HepG2 (cell line): Measurements from ENCODE around the gene PDGFB. TPM values are rescaled to one million over a fixed set of nuclear protein-coding genes. Genes with fewer than 3 reads are reported as not detected.

Experiments used
- ARID4A ChIP-seq: sonication (generic); formaldehyde crosslinking; IDR thresholded peaks from 2 replicates; pipeline ENCODE4 v1.5.0; 2020; ENCODE audit warnings: mild to moderate bottlenecking, missing genetic modification reagents, borderline replicate concordance
- ATRX ChIP-seq: sonication (generic); formaldehyde crosslinking; IDR thresholded peaks from 2 replicates; pipeline ENCODE4 v1.4.0; 2020; ENCODE audit warnings: missing genetic modification reagents, borderline replicate concordance
- FOXP1 ChIP-seq, 2 experiments: fragments of 450-650 bp in 1 of 2; IDR thresholded peaks; 2 replicates each; pipeline ENCODE4 v1.6.1; 2017 to 2018; ENCODE audit warnings: antibody characterized with exemption in 1 of 2
- GABPA ChIP-seq, 2 experiments: IDR thresholded peaks; 2 replicates each; pipeline ENCODE4 v1.6.1; 2011 to 2016; ENCODE audit warnings: low read depth in 2 of 2, low read length in 1 of 2, missing biosample characterization in 1 of 2, missing genetic modification characterization in 1 of 2
- MAF1 ChIP-seq: sonication (generic); formaldehyde crosslinking; IDR thresholded peaks from 2 replicates; pipeline ENCODE4 v1.5.0; 2020; ENCODE audit warnings: missing genetic modification reagents, borderline replicate concordance
- MED13 ChIP-seq: sonication (generic); formaldehyde crosslinking; IDR thresholded peaks from 2 replicates; pipeline ENCODE4 v1.5.0; 2020; ENCODE audit warnings: missing genetic modification reagents
- NFYC ChIP-seq: IDR thresholded peaks from 2 replicates; pipeline ENCODE4 v1.6.1; 2016; ENCODE audit warnings: missing genetic modification reagents, missing compliant biosample characterization
- NPAS2 ChIP-seq: sonication (generic); formaldehyde crosslinking; IDR thresholded peaks from 2 replicates; pipeline ENCODE4 v1.8.0; 2022; ENCODE audit warnings: mild to moderate bottlenecking, missing genetic modification reagents, borderline replicate concordance
- RAD51 ChIP-seq: fragments of 450-650 bp; IDR thresholded peaks from 2 replicates; pipeline ENCODE4 v1.6.1; 2016; ENCODE audit warnings: borderline replicate concordance
- SOX13 ChIP-seq, 3 experiments: fragments of 450-650 bp in 1 of 3; sonication (generic) in 1 of 3; formaldehyde crosslinking in 1 of 3; IDR thresholded peaks in 2 of 3; conservative IDR thresholded peaks in 1 of 3; 2 replicates each; pipeline versions ENCODE4 v1.5.0 to v1.6.1; 2016 to 2020; ENCODE audit warnings: antibody characterized with exemption in 1 of 3, mild to moderate bottlenecking in 1 of 3, missing compliant biosample characterization in 1 of 3, missing genetic modification reagents in 1 of 3, moderate library complexity in 1 of 3
- ZBTB14 ChIP-seq: sonication (generic); formaldehyde crosslinking; IDR thresholded peaks from 2 replicates; pipeline ENCODE4 v1.4.0; 2020; ENCODE audit warnings: missing genetic modification reagents
- ZMYM3 ChIP-seq: sonication (generic); formaldehyde crosslinking; IDR thresholded peaks from 2 replicates; pipeline ENCODE4 v1.5.1; 2020; ENCODE audit warnings: mild to moderate bottlenecking, missing genetic modification reagents
- ZNF101 ChIP-seq: sonication (generic); formaldehyde crosslinking; IDR thresholded peaks from 2 replicates; pipeline ENCODE4 v1.4.0; 2020; ENCODE audit warnings: mild to moderate bottlenecking, low read depth, missing genetic modification reagents, borderline replicate concordance
- ZNF335 ChIP-seq: sonication (generic); formaldehyde crosslinking; IDR thresholded peaks from 2 replicates; pipeline ENCODE4 v1.4.0; 2020; ENCODE audit warnings: missing genetic modification reagents
- ZNF512 ChIP-seq: sonication (generic); formaldehyde crosslinking; IDR thresholded peaks from 2 replicates; pipeline ENCODE4 v1.4.0; 2020; ENCODE audit warnings: mild to moderate bottlenecking, missing genetic modification reagents
- ZSCAN31 ChIP-seq: sonication (generic); formaldehyde crosslinking; IDR thresholded peaks from 2 replicates; pipeline ENCODE4 v1.5.0; 2020; ENCODE audit warnings: low read depth, mild to moderate bottlenecking, missing genetic modification reagents
- polyA plus RNA-seq, 8 experiments: library from polyadenylated mRNA; depleted of rRNA in 3 of 8; stranded (reverse) in 7 of 8; unstranded in 1 of 8; fragments of >200 nt; fragmentation: Illumina TruSeq in 4 of 8; extraction: Trizol in 4 of 8; gene quantifications; 2 replicates each; pipeline versions ENCODE4 v1.2.1 to v1.2.3, GENCODE V29; 2011 to 2016; ENCODE audit warnings: low read depth in 4 of 8, missing spikeins in 1 of 8, mixed read lengths in 1 of 8; ENCODE audit not compliant: insufficient read depth in 1 of 8
- total RNA-seq, 5 experiments: library from RNA; depleted of rRNA; stranded (reverse); fragments of >200 nt; fragmentation: Illumina TruSeq; extraction: Trizol; gene quantifications; 2 replicates each; pipeline ENCODE4 v1.2.3, GENCODE V29; 2016; ENCODE audit warnings: low read depth in 1 of 5
- TF ChIP-seq, protein P1 (sequence below): sonication (generic); formaldehyde crosslinking; IDR thresholded peaks from 2 replicates; pipeline ENCODE4 v1.9.0; 2021; ENCODE audit warnings: missing genetic modification reagents, mild to moderate bottlenecking, borderline replicate concordance

PDGFB gene
- total and polyA plus RNA-seq, 2 of the 13 experiments (the other 11 are each of a cell fraction or from before 2014, with no cell fraction given) = 1.4 to 10.1 TPM

DNA sequence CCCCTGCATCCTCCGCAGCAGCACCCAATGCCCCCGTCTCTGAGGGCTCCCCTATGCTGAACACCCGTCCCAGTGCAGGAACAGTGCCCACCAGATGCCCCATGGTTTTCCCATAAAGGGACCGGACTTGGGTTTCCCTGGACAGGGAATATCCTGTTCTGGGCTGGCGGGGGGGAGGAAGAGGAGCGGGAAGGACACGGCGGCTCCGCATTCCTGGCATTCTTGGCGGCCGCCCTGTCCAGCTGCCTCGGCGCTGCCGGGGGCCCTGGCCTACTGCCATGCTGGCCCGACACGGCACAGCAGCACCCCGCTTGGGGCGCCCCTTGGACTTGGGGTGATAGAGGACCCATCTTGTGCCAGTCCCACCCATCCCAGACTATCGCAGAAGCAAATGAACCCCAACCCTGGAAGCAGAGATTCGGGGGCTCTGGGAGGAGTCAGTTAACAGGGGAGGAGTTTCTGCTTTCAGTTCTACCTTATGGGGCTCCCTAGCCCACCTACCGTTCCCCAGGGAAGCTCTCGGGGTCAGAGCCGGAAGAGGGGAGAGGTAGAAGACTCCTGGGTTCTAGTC lies 68.6 kb downstream of the PDGFB start (continued):
- TF ChIP-seq MAF1 (CRISPR knock-in tag) = no peak
- TF ChIP-seq ATRX (CRISPR knock-in tag) = no peak
- no peak for TF ChIP-seq ZNF335 (CRISPR knock-in tag)
- peak; percentile 54; the same call in 1 of the 2 replicates for TF ChIP-seq ARID4A (CRISPR knock-in tag)
- no peak for TF ChIP-seq FOXP1 (IDR thresholded peaks at IDR 0.05)
- peak; percentile 41 for TF ChIP-seq FOXP1 (CRISPR knock-in tag; IDR thresholded peaks at IDR 0.05)
- TF ChIP-seq, protein P1, sequence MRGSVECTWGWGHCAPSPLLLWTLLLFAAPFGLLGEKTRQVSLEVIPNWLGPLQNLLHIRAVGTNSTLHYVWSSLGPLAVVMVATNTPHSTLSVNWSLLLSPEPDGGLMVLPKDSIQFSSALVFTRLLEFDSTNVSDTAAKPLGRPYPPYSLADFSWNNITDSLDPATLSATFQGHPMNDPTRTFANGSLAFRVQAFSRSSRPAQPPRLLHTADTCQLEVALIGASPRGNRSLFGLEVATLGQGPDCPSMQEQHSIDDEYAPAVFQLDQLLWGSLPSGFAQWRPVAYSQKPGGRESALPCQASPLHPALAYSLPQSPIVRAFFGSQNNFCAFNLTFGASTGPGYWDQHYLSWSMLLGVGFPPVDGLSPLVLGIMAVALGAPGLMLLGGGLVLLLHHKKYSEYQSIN (CRISPR knock-in tag) = no peak
- no peak for TF ChIP-seq GABPA (IDR thresholded peaks at IDR 0.05; ENCODE audit: low read depth, low read length)
- peak; percentile 53; the same call in 1 of the 2 replicates for TF ChIP-seq GABPA (CRISPR knock-in tag; IDR thresholded peaks at IDR 0.05; ENCODE audit: low read depth)
- TF ChIP-seq ZNF512 (CRISPR knock-in tag) = no peak
- no peak for TF ChIP-seq SOX13 (IDR thresholded peaks at IDR 0.05)
- TF ChIP-seq SOX13 (CRISPR knock-in tag; conservative IDR thresholded peaks at IDR 0.05 in 1 of 2, IDR thresholded peaks at IDR 0.05 in 1 of 2) = peak in 1 of 2 experiments; percentile 73; a peak in 2 of 4 replicates
- TF ChIP-seq NPAS2 = no peak
- 0 out of 2 replicates have a peak, but pooled peaks have one; percentile 7 for TF ChIP-seq ZMYM3 (CRISPR knock-in tag)
- TF ChIP-seq RAD51 = no peak
- TF ChIP-seq MED13 (CRISPR knock-in tag) = no peak
- 0 out of 2 replicates have a peak, but pooled peaks have one; percentile 42 for TF ChIP-seq ZSCAN31 (CRISPR knock-in tag)
- no peak for TF ChIP-seq ZBTB14 (CRISPR knock-in tag)
- no peak for TF ChIP-seq ZNF101 (CRISPR knock-in tag)
- TF ChIP-seq NFYC (CRISPR knock-in tag) = no peak
